H9 (cell line): ENCODE results near the gene LRP1B. TPM values are rescaled to one million over a fixed set of nuclear protein-coding genes. Genes with fewer than 3 reads are reported as not detected.

ENCODE experiments used
- DNase-seq: peaks from one replicate; pipeline ENCODE4 v3.0.0-alpha.2; 2017
- H2AFZ ChIP-seq: one replicate; pipeline ENCODE4 v1.6.1; 2013; ENCODE audit warnings: mild to moderate bottlenecking, low read length, control low read depth, moderate library complexity
- H2AK5ac ChIP-seq: 2 replicates; pipeline ENCODE4 v1.6.1; 2013; ENCODE audit warnings: low read length, control low read depth, mixed read lengths; ENCODE audit not compliant: insufficient read length
- H2BK120ac ChIP-seq: one replicate; pipeline ENCODE4 v1.6.1; 2013; ENCODE audit warnings: low read depth, mild to moderate bottlenecking, low read length, control low read depth, inconsistent platforms; ENCODE audit not compliant: poor library complexity, severe bottlenecking
- H2BK12ac ChIP-seq: 2 replicates; pipeline ENCODE4 v1.6.1; 2013; ENCODE audit warnings: low read length, control low read depth, mixed read lengths, low read depth; ENCODE audit not compliant: insufficient read length
- H2BK15ac ChIP-seq: 2 replicates; pipeline ENCODE4 v1.6.1; 2013; ENCODE audit warnings: low read depth, low read length, control low read depth
- H2BK20ac ChIP-seq: one replicate; pipeline ENCODE4 v1.6.1; 2013; ENCODE audit warnings: low read depth, mild to moderate bottlenecking, low read length, control low read depth, inconsistent platforms; ENCODE audit not compliant: poor library complexity, severe bottlenecking
- H2BK5ac ChIP-seq: 2 replicates; pipeline ENCODE4 v1.6.1; 2013; ENCODE audit warnings: low read length, control low read depth, mixed read lengths; ENCODE audit not compliant: insufficient read length
- H3K14ac ChIP-seq: 2 replicates; pipeline ENCODE4 v1.6.1; 2013; ENCODE audit warnings: low read length, control low read depth; ENCODE audit not compliant: insufficient read depth
- H3K18ac ChIP-seq: 2 replicates; pipeline ENCODE4 v1.6.1; 2013; ENCODE audit warnings: low read depth, mild to moderate bottlenecking, mixed read lengths, low read length, control low read depth; ENCODE audit not compliant: insufficient read length
- H3K23ac ChIP-seq: 2 replicates; pipeline ENCODE4 v1.6.1; 2013; ENCODE audit warnings: low read length, control low read depth, mixed read lengths, low read depth; ENCODE audit not compliant: insufficient read length
- H3K23me2 ChIP-seq: 2 replicates; pipeline ENCODE4 v1.6.1; 2013; ENCODE audit warnings: low read depth, mild to moderate bottlenecking, mixed read lengths, low read length, control low read depth; ENCODE audit not compliant: insufficient read length, poor library complexity, severe bottlenecking
- H3K27ac ChIP-seq: 2 replicates; pipeline ENCODE4 v1.5.1; 2013; ENCODE audit warnings: low read length, control low read depth, mixed read lengths, low read depth; ENCODE audit not compliant: insufficient read length
- H3K27me3 ChIP-seq: 2 replicates; pipeline ENCODE4 v1.6.1; 2013; ENCODE audit warnings: low read length, control low read depth, inconsistent platforms; ENCODE audit not compliant: insufficient read depth
- H3K4ac ChIP-seq: 2 replicates; pipeline ENCODE4 v1.6.1; 2013; ENCODE audit warnings: low read depth, mild to moderate bottlenecking, control low read depth, inconsistent platforms, low read length, moderate library complexity
- H3K4me1 ChIP-seq: 2 replicates; pipeline ENCODE4 v1.6.1; 2013; ENCODE audit warnings: low read length, control low read depth, inconsistent platforms; ENCODE audit not compliant: insufficient read depth
- H3K4me2 ChIP-seq: 2 replicates; pipeline ENCODE4 v1.6.1; 2013; ENCODE audit warnings: low read length, control low read depth, mixed read lengths; ENCODE audit not compliant: insufficient read length, insufficient read depth
- H3K56ac ChIP-seq: 2 replicates; pipeline ENCODE4 v1.6.1; 2013; ENCODE audit warnings: low read depth, mild to moderate bottlenecking, mixed read lengths, low read length, control low read depth; ENCODE audit not compliant: insufficient read length
- H3K79me1 ChIP-seq: 2 replicates; pipeline ENCODE4 v1.6.1; 2013; ENCODE audit warnings: low read depth, mild to moderate bottlenecking, moderate library complexity, low read length, control low read depth, inconsistent platforms; ENCODE audit not compliant: insufficient read depth, poor library complexity, severe bottlenecking
- H3K79me2 ChIP-seq: 2 replicates; pipeline ENCODE4 v1.6.1; 2013; ENCODE audit warnings: low read length, control low read depth, inconsistent platforms; ENCODE audit not compliant: insufficient read depth
- H3K9ac ChIP-seq: 2 replicates; pipeline ENCODE4 v1.6.1; 2013; ENCODE audit warnings: low read length, control low read depth, mixed read lengths; ENCODE audit not compliant: insufficient read length; ENCODE audit errors: extremely low read depth
- H3K9me3 ChIP-seq: one replicate; pipeline ENCODE4 v1.6.1; 2013; ENCODE audit warnings: low read depth, low read length, inconsistent platforms; ENCODE audit not compliant: control insufficient read depth
- H3T11ph ChIP-seq: one replicate; pipeline ENCODE4 v1.6.1; 2013; ENCODE audit warnings: mild to moderate bottlenecking, low read length, control low read depth, inconsistent platforms
- H4K20me1 ChIP-seq: one replicate; pipeline ENCODE4 v1.6.1; 2013; ENCODE audit not compliant: control insufficient read depth, insufficient read length, insufficient read depth
- H4K5ac ChIP-seq: 2 replicates; pipeline ENCODE4 v1.6.1; 2013; ENCODE audit warnings: low read depth, mild to moderate bottlenecking, mixed read lengths, low read length, control low read depth; ENCODE audit not compliant: insufficient read length
- H4K8ac ChIP-seq: replicated peaks from 2 replicates; pipeline ENCODE4 v1.6.1; 2013; ENCODE audit warnings: low read length, control low read depth, mixed read lengths, low read depth; ENCODE audit not compliant: insufficient read length
- H4K91ac ChIP-seq: 2 replicates; pipeline ENCODE4 v1.6.1; 2013; ENCODE audit warnings: low read depth, mild to moderate bottlenecking, moderate library complexity, mixed read lengths, low read length, control low read depth; ENCODE audit not compliant: insufficient read length
- H3K27ac Mint-ChIP-seq, 3 experiments: 2 replicates in 2 of 3; 3 replicates in 1 of 3; pipeline ENCODE4 v1.8.0; 2020 to 2021; ENCODE audit warnings: mixed read lengths in 3 of 3, mild to moderate bottlenecking in 1 of 3, moderate library complexity in 1 of 3
- H3K27me3 Mint-ChIP-seq: 2 replicates; pipeline ENCODE4 v1.8.0; 2021; ENCODE audit warnings: low read depth, mild to moderate bottlenecking, moderate library complexity, mixed read lengths
- H3K36me3 Mint-ChIP-seq, 3 experiments: 2 replicates in 2 of 3; 3 replicates in 1 of 3; pipeline ENCODE4 v1.8.0; 2020 to 2021; ENCODE audit warnings: low read depth in 3 of 3, mixed read lengths in 3 of 3; ENCODE audit not compliant: insufficient read depth in 1 of 3
- H3K4me1 Mint-ChIP-seq, 2 experiments: 2 replicates each; pipeline ENCODE4 v1.8.0; 2020; ENCODE audit warnings: mixed read lengths in 2 of 2
- H3K4me3 Mint-ChIP-seq, 2 experiments: 2 replicates in 1 of 2; 3 replicates in 1 of 2; pipeline ENCODE4 v1.8.0; 2020 to 2021; ENCODE audit warnings: mild to moderate bottlenecking in 2 of 2, mixed read lengths in 2 of 2, moderate library complexity in 1 of 2
- H3K9me3 Mint-ChIP-seq, 2 experiments: 2 replicates in 1 of 2; 3 replicates in 1 of 2; pipeline ENCODE4 v1.8.0; 2020; ENCODE audit warnings: mild to moderate bottlenecking in 2 of 2, mixed read lengths in 2 of 2, moderate library complexity in 1 of 2
- WGBS: extraction: QIAGEN DNeasy Blood & Tissue Kit; methylation state at CpG from one replicate; pipeline ENCODE4 v1.1.7; 2013; ENCODE audit warnings: missing lambda C conversion rate, low lambda C conversion rate, mixed read lengths; ENCODE audit not compliant: insufficient read length; ENCODE audit errors: extremely low coverage; 5-methylcytosine and 5-hydroxymethylcytosine counted together
- total RNA-seq: library from RNA; stranded (reverse); gene quantifications from 2 replicates; pipeline ENCODE4 v1.2.1, GENCODE V29; 2021
- TF ChIP-seq, protein P1 (sequence below): fragments of 200-600 bp; sonication (generic); conservative IDR thresholded peaks from 3 replicates; pipeline ENCODE4 v1.8.0; 2021; ENCODE audit warnings: antibody characterized with exemption, mild to moderate bottlenecking

The LRP1B gene
- total RNA-seq, 1 experiment from 2014 or later = not detected

GRCh38 chr2:141055531-141055930 lies 1075.3 kb downstream of the LRP1B start:
- H3K4ac ChIP-seq = no peak overlapping the region
- H3K9ac ChIP-seq = no peak overlapping the region
- no peak overlapping the region for H3K14ac ChIP-seq
- no peak for DNase-seq
- no peak overlapping the region for H4K8ac ChIP-seq
- H3K56ac ChIP-seq = no peak overlapping the region
- no peaks in the 10 kb centered on the region for H3K23me2 ChIP-seq
- no peaks in the 10 kb centered on the region for H3K79me1 ChIP-seq
- H2BK15ac ChIP-seq = no peak overlapping the region
- H2BK20ac ChIP-seq = no peak overlapping the region
- H2BK12ac ChIP-seq = no peak overlapping the region
- no peak overlapping the region for H3K4me2 ChIP-seq
- H2BK120ac ChIP-seq = no peak overlapping the region
- no peaks in the 10 kb centered on the region for H3K27me3 ChIP-seq
- H3K79me2 ChIP-seq = no peaks in the 10 kb centered on the region
- no peak overlapping the region for H3K18ac ChIP-seq
- no peak overlapping the region for H4K5ac ChIP-seq
- Mint-ChIP-seq H3K36me3 (no peaks in the 10 kb centered on the region; a peak in 1 of 7 replicates), H3K27ac (no peak overlapping the region), H3K4me3 (no peak overlapping the region), H3K4me1 (no peaks in the 10 kb centered on the region), H3K27me3 (no peaks in the 10 kb centered on the region), H3K9me3 (no peaks in the 10 kb centered on the region)
- H4K20me1 ChIP-seq = no peaks in the 10 kb centered on the region
- no peak overlapping the region for H2BK5ac ChIP-seq
- no peak overlapping the region for H4K91ac ChIP-seq
- H2AFZ ChIP-seq = no peak overlapping the region
- no peak overlapping the region for H3K23ac ChIP-seq
- TF ChIP-seq, protein P1, sequence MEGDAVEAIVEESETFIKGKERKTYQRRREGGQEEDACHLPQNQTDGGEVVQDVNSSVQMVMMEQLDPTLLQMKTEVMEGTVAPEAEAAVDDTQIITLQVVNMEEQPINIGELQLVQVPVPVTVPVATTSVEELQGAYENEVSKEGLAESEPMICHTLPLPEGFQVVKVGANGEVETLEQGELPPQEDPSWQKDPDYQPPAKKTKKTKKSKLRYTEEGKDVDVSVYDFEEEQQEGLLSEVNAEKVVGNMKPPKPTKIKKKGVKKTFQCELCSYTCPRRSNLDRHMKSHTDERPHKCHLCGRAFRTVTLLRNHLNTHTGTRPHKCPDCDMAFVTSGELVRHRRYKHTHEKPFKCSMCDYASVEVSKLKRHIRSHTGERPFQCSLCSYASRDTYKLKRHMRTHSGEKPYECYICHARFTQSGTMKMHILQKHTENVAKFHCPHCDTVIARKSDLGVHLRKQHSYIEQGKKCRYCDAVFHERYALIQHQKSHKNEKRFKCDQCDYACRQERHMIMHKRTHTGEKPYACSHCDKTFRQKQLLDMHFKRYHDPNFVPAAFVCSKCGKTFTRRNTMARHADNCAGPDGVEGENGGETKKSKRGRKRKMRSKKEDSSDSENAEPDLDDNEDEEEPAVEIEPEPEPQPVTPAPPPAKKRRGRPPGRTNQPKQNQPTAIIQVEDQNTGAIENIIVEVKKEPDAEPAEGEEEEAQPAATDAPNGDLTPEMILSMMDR = no peak
- no peak overlapping the region for H3K27ac ChIP-seq
- 100% methylated on average over 1 of the region's 1 CpG for WGBS
- H3K4me1 ChIP-seq = no peaks in the 10 kb centered on the region; the same call in 1 of the 2 replicates
- no peak overlapping the region for H3T11ph ChIP-seq
- H2AK5ac ChIP-seq = no peak overlapping the region
- H3K9me3 ChIP-seq = no peaks in the 10 kb centered on the region
